H1 (cell line): ENCODE data around the gene SLCO1C1.

Experiments
- ATF2 ChIP-seq: IDR thresholded peaks from 2 replicates; pipeline ENCODE4 v1.6.1; 2012; ENCODE audit warnings: low read length, inconsistent platforms
- CHD1 ChIP-seq: IDR thresholded peaks from 2 replicates; pipeline ENCODE4 v1.6.1; 2012; ENCODE audit warnings: low read depth, low read length, improper control_type of control experiment
- CTCF ChIP-seq, 3 experiments: IDR thresholded peaks; 1 replicate in 2 of 3; 2 replicates in 1 of 3; pipeline versions ENCODE4 v1.5.1 to v1.6.1; 2011; ENCODE audit warnings: low read length in 3 of 3, mild to moderate bottlenecking in 3 of 3, inconsistent platforms in 2 of 3, low read depth in 1 of 3, moderate library complexity in 1 of 3; ENCODE audit not compliant: insufficient read depth in 1 of 3; ENCODE audit errors: control extremely low read depth in 1 of 3
- EGR1 ChIP-seq: IDR thresholded peaks from 2 replicates; pipeline ENCODE4 v1.6.1; 2011; ENCODE audit warnings: low read depth, low read length, borderline replicate concordance
- HDAC2 ChIP-seq, 2 experiments: fragments of 300-600 bp in 1 of 2; sonication (generic) in 1 of 2; IDR thresholded peaks; 2 replicates each; pipeline ENCODE4 v1.6.1; 2011 to 2012; ENCODE audit warnings: low read depth in 2 of 2, low read length in 2 of 2, mild to moderate bottlenecking in 2 of 2, moderate library complexity in 2 of 2, borderline replicate concordance in 1 of 2, inconsistent platforms in 1 of 2
- MAX ChIP-seq: IDR thresholded peaks from 2 replicates; pipeline ENCODE4 v1.6.1; 2012; ENCODE audit warnings: inconsistent platforms
- POLR2AphosphoS5 ChIP-seq: IDR thresholded peaks from 2 replicates; pipeline ENCODE4 v1.6.1; 2011; ENCODE audit warnings: low read depth, low read length

- TF ChIP-seq POLR2AphosphoS5 (no peak), HDAC2 (IDR thresholded peaks at IDR 0.05; ENCODE audit: borderline replicate concordance in 1 of 2, low read depth in 2 of 2, low read length in 2 of 2) (no peak), MAX (no peak), CTCF (IDR thresholded peaks at IDR 0.05; ENCODE audit: control extremely low read depth in 1 of 3, insufficient read depth in 1 of 3, low read depth in 1 of 3, low read length in 3 of 3) (peak in 2 of 3 experiments; percentile 55 to 64; a peak in 3 of 4 replicates), EGR1 (no peak), CHD1 (no peak), ATF2 (no peak)
Measured at GRCh38 chr12:20716037-20716436, 20.9 kb downstream of the SLCO1C1 start.
